Measurements from ENCODE around the gene REELD1. TPM values are rescaled to one million over a fixed set of nuclear protein-coding genes. Genes with fewer than 3 reads are reported as not detected.

The REELD1 gene
- total and polyA plus RNA-seq, 10 of the 15 experiments (the other 5 are each of a cell fraction or from before 2014, with no cell fraction given), result 0.11 to 3.9 (median 0.62) TPM

DNA sequence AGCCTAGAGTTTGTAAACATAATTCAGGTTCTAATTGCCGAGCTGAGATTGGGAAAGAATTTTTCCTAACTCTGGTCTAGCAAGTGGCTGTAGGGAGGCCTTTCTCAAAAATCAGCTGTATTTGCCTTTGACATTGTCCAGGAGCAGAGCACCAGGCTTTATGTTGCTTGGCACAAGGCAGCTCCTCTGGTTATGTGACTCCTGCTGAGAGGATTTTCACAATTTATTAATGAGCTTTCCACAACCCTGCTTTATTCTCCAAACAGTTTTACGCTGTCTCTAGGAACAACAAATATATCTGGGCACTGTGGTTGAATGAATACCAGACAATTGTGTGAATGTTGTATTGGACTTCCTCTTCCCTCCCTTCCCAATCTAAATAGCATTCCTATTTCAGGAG lies 23.9 kb upstream of the REELD1 start:
- intact Hi-C loops (cut with micrococcal nuclease; ENCODE audit: unreplicated experiment) (no loop called here), in situ Hi-C loops (cut with MboI) (no loop called here)
- H3K9me3 ChIP-seq (replicated peaks; ENCODE audit: control insufficient read depth, insufficient read depth, low read length), result no peaks in the 10 kb centered on the region
- POLR2A ChIA-PET, result no interaction called here
- FAIRE-seq, result no peak
- TF ChIP-seq NRF1 (conservative IDR thresholded peaks at IDR 0.05; ENCODE audit: low read depth, low read length) (no peak), MEF2B (IDR thresholded peaks at IDR 0.05; ENCODE audit: partially characterized antibody, poor library complexity, severe bottlenecking) (no peak), TCF7 (IDR thresholded peaks at IDR 0.05; ENCODE audit: borderline replicate concordance) (no peak), IRF4 (IDR thresholded peaks at IDR 0.05; ENCODE audit: low read depth, low read length) (no peak), EZH2 (IDR thresholded peaks at IDR 0.05; ENCODE audit: borderline replicate concordance, control insufficient read depth, low read depth, low read length) (no peak), FOXM1 (IDR thresholded peaks at IDR 0.05; ENCODE audit: low read depth, low read length) (no peak), SMAD1 (IDR thresholded peaks at IDR 0.05; ENCODE audit: low read depth, partially characterized antibody) (no peak), ZSCAN29 (IDR thresholded peaks at IDR 0.05) (no peak), EED (IDR thresholded peaks at IDR 0.05; ENCODE audit: low read depth) (no peak), KDM1A (IDR thresholded peaks at IDR 0.05; ENCODE audit: borderline replicate concordance) (no peak)
- TF ChIP-seq, protein P1, sequence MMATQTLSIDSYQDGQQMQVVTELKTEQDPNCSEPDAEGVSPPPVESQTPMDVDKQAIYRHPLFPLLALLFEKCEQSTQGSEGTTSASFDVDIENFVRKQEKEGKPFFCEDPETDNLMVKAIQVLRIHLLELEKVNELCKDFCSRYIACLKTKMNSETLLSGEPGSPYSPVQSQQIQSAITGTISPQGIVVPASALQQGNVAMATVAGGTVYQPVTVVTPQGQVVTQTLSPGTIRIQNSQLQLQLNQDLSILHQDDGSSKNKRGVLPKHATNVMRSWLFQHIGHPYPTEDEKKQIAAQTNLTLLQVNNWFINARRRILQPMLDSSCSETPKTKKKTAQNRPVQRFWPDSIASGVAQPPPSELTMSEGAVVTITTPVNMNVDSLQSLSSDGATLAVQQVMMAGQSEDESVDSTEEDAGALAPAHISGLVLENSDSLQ (IDR thresholded peaks at IDR 0.05), result no peak
- TF ChIP-seq, protein P2, sequence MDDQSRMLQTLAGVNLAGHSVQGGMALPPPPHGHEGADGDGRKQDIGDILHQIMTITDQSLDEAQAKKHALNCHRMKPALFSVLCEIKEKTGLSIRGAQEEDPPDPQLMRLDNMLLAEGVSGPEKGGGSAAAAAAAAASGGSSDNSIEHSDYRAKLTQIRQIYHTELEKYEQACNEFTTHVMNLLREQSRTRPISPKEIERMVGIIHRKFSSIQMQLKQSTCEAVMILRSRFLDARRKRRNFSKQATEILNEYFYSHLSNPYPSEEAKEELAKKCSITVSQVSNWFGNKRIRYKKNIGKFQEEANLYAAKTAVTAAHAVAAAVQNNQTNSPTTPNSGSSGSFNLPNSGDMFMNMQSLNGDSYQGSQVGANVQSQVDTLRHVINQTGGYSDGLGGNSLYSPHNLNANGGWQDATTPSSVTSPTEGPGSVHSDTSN (IDR thresholded peaks at IDR 0.05; ENCODE audit: insufficient replicate concordance, low read depth, low read length), result no peak
- TF ChIP-seq, protein P3, sequence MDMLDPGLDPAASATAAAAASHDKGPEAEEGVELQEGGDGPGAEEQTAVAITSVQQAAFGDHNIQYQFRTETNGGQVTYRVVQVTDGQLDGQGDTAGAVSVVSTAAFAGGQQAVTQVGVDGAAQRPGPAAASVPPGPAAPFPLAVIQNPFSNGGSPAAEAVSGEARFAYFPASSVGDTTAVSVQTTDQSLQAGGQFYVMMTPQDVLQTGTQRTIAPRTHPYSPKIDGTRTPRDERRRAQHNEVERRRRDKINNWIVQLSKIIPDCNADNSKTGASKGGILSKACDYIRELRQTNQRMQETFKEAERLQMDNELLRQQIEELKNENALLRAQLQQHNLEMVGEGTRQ (IDR thresholded peaks at IDR 0.05; ENCODE audit: borderline replicate concordance, low read depth, low read length), result no peak
- TF ChIP-seq, protein P4, sequence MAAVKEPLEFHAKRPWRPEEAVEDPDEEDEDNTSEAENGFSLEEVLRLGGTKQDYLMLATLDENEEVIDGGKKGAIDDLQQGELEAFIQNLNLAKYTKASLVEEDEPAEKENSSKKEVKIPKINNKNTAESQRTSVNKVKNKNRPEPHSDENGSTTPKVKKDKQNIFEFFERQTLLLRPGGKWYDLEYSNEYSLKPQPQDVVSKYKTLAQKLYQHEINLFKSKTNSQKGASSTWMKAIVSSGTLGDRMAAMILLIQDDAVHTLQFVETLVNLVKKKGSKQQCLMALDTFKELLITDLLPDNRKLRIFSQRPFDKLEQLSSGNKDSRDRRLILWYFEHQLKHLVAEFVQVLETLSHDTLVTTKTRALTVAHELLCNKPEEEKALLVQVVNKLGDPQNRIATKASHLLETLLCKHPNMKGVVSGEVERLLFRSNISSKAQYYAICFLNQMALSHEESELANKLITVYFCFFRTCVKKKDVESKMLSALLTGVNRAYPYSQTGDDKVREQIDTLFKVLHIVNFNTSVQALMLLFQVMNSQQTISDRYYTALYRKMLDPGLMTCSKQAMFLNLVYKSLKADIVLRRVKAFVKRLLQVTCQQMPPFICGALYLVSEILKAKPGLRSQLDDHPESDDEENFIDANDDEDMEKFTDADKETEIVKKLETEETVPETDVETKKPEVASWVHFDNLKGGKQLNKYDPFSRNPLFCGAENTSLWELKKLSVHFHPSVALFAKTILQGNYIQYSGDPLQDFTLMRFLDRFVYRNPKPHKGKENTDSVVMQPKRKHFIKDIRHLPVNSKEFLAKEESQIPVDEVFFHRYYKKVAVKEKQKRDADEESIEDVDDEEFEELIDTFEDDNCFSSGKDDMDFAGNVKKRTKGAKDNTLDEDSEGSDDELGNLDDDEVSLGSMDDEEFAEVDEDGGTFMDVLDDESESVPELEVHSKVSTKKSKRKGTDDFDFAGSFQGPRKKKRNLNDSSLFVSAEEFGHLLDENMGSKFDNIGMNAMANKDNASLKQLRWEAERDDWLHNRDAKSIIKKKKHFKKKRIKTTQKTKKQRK (IDR thresholded peaks at IDR 0.05; ENCODE audit: low read depth, low read length), result no peak
- H4K20me1 ChIP-seq (ENCODE audit: control insufficient read depth, insufficient read depth), result no peaks in the 10 kb centered on the region
- no peak overlapping the region for H3K27ac ChIP-seq (ENCODE audit: control insufficient read depth, insufficient read depth)
- H3K36me3 ChIP-seq (ENCODE audit: control insufficient read depth in 2 of 2, insufficient read depth in 2 of 2, low read length in 1 of 2), result peaks cover 5 to 34% of the 10 kb centered on the region in 2 experiments
- CTCF ChIA-PET, result interaction anchor here (0.7 kb wide), 1 partner anchor 907 kb away, joined by 3 read pairs; no protein-coding TSS in a partner anchor
- no TSS peak for BruUV-seq (replicated peaks)
- H3K4me1 ChIP-seq (ENCODE audit: control insufficient read depth, insufficient read depth, low read length), result no peaks in the 10 kb centered on the region
- H3K4me3 ChIP-seq, result no peak overlapping the region
- no peak overlapping the region for H3K4me2 ChIP-seq (ENCODE audit: control insufficient read depth, insufficient read depth)
- H2AFZ ChIP-seq (ENCODE audit: control insufficient read depth, low read depth, low read length), result no peak overlapping the region
- no peaks in the 10 kb centered on the region for H3K79me2 ChIP-seq (ENCODE audit: control insufficient read depth, insufficient read depth, low read length)
- SMC1A ChIA-PET (ENCODE audit: uncharacterized antibody, unreplicated experiment), result no interaction called here
- ATAC-seq, result no peak
- no peak for DNase-seq (ENCODE audit: low read depth, low spot score)
- H3K9ac ChIP-seq (ENCODE audit: control insufficient read depth, insufficient read depth, low read length), result no peak overlapping the region
- RAD21 ChIA-PET (ENCODE audit: unreplicated experiment), result no interaction called here
- H3K27me3 ChIP-seq (replicated peaks in 1 of 2; ENCODE audit: control insufficient read depth in 2 of 2, insufficient read depth in 2 of 2, low read length in 1 of 2), result no peaks in the 10 kb centered on the region
- 95% methylated on average over 2 of the region's 2 CpGs for WGBS (ENCODE audit: insufficient coverage, insufficient replicate concordance, low lambda C conversion rate, missing lambda C conversion rate)
